ENCODE measurements around the gene BRF1. TPM values are rescaled to one million over a fixed set of nuclear protein-coding genes. Genes with fewer than 3 reads are reported as not detected.

Gene BRF1
- total RNA-seq, 2 donors from 2014 or later: 16.2 to 17.2 TPM

DNA sequence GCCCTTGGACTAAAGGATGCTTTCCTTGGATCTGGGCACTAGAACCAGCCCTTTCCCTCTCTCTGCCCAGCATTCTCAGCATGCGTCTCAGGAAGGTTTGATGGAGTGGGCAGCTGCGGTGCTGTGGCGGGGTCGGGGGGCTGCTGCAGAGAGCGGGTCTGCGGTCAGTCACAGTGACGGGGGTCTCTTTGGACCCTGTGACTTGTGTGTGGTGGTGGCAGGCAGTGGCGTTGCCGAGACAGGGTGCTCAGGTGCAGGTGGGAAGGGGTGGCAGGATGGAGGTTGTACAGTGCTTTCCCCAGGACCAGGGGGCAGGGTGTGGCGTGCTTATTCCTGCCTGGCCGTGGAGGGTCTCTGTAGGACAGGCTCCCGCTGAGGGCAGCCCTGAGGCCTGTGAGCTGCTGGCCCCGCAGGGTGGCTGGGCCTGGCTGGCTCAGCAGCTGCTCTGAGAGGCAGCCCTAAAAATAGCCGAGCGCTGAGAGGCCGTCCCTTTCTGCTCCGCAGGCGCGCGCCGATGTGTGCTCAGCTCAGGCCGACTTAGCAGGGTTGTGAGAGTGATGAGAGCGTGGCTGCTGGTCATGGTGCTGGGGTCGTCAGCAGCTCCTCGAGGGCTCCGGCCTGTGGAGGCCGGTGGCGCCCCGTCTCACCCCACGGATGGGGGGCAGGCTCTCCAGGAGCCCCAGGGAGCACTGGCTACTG is 23.4 kb upstream of the BRF1 start:
- Histone ChIP-seq H3K9me3 (no peaks in the 10 kb centered on the region), H3K27me3 (no peaks in the 10 kb centered on the region), H3K27ac (peak overlapping the region; percentile 77 to 79), H3K4me3 (no peak overlapping the region), H3K36me3 (no peaks in the 10 kb centered on the region), H3K4me1 (peaks cover 0 to 67% of the 10 kb centered on the region in 2 donors)
- DNase-seq (ENCODE audit: low spot score): no peak
- TF ChIP-seq, protein P1, sequence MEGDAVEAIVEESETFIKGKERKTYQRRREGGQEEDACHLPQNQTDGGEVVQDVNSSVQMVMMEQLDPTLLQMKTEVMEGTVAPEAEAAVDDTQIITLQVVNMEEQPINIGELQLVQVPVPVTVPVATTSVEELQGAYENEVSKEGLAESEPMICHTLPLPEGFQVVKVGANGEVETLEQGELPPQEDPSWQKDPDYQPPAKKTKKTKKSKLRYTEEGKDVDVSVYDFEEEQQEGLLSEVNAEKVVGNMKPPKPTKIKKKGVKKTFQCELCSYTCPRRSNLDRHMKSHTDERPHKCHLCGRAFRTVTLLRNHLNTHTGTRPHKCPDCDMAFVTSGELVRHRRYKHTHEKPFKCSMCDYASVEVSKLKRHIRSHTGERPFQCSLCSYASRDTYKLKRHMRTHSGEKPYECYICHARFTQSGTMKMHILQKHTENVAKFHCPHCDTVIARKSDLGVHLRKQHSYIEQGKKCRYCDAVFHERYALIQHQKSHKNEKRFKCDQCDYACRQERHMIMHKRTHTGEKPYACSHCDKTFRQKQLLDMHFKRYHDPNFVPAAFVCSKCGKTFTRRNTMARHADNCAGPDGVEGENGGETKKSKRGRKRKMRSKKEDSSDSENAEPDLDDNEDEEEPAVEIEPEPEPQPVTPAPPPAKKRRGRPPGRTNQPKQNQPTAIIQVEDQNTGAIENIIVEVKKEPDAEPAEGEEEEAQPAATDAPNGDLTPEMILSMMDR (IDR thresholded peaks at IDR 0.05): no peak

DNA sequence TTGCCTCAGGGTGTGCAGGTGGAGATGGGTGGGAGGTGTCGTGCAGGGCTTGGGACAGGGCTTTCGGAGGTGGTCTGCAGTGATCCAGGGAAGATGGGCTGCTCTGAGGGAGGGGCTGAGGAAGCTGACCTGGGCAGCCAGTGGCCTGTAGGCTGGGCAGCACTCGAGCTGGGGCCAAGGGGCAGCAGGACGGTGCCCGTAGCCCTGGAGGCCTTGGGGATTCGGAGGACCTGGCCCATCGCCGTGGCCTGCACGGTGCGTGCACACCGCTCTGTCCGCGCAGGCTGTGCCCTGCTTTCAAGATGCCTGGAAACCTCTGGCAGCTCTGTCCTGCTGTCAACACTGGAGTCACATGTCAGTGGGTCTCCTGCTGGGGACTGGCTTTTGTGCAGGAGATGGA is 22.9 kb upstream of the BRF1 start:
- Histone ChIP-seq H3K27ac (peak overlapping the region; percentile 77 to 79), H3K4me3 (no peak overlapping the region), H3K36me3 (no peaks in the 10 kb centered on the region), H3K9me3 (no peaks in the 10 kb centered on the region), H3K27me3 (no peaks in the 10 kb centered on the region), H3K4me1 (peaks cover 0 to 61% of the 10 kb centered on the region in 2 donors)
- TF ChIP-seq, protein P1 (IDR thresholded peaks at IDR 0.05): no peak
- DNase-seq (ENCODE audit: low spot score): no peak

DNA sequence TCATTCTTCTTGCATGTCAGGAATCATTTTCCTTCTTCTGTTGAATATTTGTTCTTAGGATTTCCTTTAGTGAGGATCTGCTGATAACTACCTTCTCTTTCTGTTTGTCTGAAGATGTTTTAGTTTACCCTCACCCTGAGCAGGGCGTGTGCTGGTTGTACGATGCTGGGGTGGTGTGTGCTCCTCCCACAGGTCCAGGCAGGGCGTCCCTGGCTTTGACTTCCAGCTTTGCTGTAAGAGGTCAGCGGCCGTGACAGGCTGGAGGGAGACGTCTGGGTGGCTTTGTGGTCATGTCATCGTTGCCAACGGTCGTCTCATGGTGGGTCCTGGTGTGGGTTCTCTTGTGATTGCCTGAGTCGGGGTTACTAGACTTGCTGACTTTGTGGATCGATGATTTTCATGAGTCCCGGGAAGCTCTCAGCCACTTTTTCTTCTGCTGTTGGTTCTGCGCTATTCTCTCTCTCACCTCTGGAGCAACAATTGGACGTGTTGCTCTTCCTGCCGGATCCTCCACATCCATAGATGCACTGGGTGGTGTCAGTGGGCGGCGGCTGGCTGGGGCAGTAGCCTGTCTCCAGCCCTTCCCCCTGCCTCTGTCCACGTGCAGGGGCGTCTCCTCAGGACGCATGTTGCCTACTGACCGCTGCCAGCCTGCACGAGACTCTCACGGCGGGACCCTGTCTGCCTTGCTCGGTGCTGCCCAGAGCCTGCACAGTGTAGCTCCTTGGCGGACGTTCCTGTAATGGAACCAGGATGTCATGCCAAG is 22.2 kb upstream of the BRF1 start:
- Histone ChIP-seq H3K36me3 (no peaks in the 10 kb centered on the region), H3K27me3 (no peaks in the 10 kb centered on the region), H3K9me3 (no peaks in the 10 kb centered on the region), H3K4me1 (peaks cover 0 to 54% of the 10 kb centered on the region in 2 donors), H3K27ac (peak overlapping the region; percentile 77 to 79), H3K4me3 (no peak overlapping the region)
- DNase-seq (ENCODE audit: low spot score): no peak
- TF ChIP-seq, protein P1 (IDR thresholded peaks at IDR 0.05): no peak

DNA sequence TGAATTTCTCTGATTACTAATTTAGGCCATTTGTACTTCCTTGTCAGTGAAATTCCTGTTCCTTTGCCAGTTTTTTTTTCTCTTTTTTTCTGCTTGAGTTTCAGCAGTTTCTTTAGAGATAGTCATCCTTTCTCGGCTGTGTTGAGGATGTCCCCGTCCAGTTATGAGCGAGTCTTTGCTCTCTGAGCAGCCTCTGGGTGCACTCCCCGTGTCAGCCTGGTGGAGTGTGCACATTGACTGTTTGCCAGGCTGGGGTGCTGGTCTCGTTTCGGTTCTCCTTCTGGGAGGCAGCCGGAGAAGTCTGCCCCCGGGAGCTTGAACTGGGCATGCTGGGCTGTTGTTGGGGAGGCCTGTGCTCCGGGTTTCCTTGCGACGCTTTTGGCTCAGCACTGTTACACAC is 16.7 kb upstream of the BRF1 start:
- H3K4me1 ChIP-seq: peaks cover 0 to 42% of the 10 kb centered on the region in 2 donors
- TF ChIP-seq, protein P1 (IDR thresholded peaks at IDR 0.05): peak in 1 of 2 donors; percentile 16
- no peak overlapping the region for H3K4me3 ChIP-seq
- H3K27ac ChIP-seq: peak overlapping the region; percentile 32 to 67
- no peaks in the 10 kb centered on the region for H3K36me3 ChIP-seq
- H3K9me3 ChIP-seq: no peaks in the 10 kb centered on the region
- peak; percentile 68 for DNase-seq (ENCODE audit: low spot score)
- H3K27me3 ChIP-seq: no peaks in the 10 kb centered on the region

DNA sequence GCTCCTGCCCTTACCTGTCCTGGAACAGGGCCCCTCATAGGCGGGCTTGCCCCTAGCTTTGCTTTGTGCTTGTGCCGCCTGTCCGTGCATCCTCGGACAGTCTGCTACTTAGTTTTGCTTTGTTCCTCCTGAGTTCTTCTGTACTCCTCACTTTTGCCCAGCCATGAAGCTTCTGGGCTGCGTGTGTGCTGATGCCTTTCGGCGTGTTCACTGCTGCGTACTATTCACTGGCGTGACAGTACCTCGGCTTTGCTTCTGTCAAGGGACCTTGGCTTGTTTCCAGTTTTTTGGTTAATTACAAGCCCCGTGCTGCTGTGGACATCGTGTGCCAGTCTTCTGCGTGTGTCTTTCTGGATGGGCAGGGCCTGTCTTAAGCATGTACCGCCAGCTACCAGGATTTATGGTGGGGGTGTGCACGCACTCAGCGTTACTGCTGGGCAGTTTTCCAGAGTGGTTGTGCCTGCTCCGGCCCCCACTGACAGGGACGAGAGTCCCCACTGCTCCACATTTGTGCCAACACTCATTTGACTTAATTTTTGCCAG is 16.2 kb upstream of the BRF1 start:
- Histone ChIP-seq H3K27me3 (no peaks in the 10 kb centered on the region), H3K4me3 (no peak overlapping the region), H3K9me3 (no peaks in the 10 kb centered on the region), H3K4me1 (peaks cover 0 to 40% of the 10 kb centered on the region in 2 donors), H3K27ac (peak overlapping the region; percentile 32 to 67), H3K36me3 (no peaks in the 10 kb centered on the region)
- DNase-seq (ENCODE audit: low spot score): no peak
- TF ChIP-seq, protein P1 (IDR thresholded peaks at IDR 0.05): no peak

Measured in right atrium auricular region (tissue), 2 donors.